AG04450 (cell line): ENCODE measurements around the gene ZNF397. TPM values are rescaled to one million over a fixed set of nuclear protein-coding genes. Genes with fewer than 3 reads are reported as not detected.

ENCODE experiments used
- CTCF ChIA-PET: fragments of 300-600, 350-600 bp; formaldehyde crosslinking; extraction: SDS; loops from one replicate; lab custom pipeline; 2022; ENCODE audit warnings: antibody characterized with exemption, inconsistent platforms; lab: Charles Lee
- POLR2A ChIA-PET: fragments of 350-600 bp; formaldehyde crosslinking; extraction: SDS; loops from one replicate; lab custom pipeline; 2021; ENCODE audit warnings: antibody characterized with exemption, inconsistent platforms; lab: Yijun Ruan, JAX
- DNase-seq: peaks from one replicate; pipeline ENCODE4 v3.0.0-alpha.2; 2011; ENCODE audit warnings: low read depth, low spot score
- H3K27ac ChIP-seq: one replicate; pipeline ENCODE4 v1.5.1; 2012; ENCODE audit warnings: low read depth, low read length, control low read depth
- H3K27me3 ChIP-seq: one replicate; pipeline ENCODE4 v1.6.0; 2012; ENCODE audit warnings: low read length; ENCODE audit not compliant: control insufficient read depth, insufficient read depth
- H3K4me3 ChIP-seq: 2 replicates; pipeline ENCODE4 v1.5.1; 2011; ENCODE audit warnings: mild to moderate bottlenecking, low read depth, low read length, control low read depth
- H3K9me3 ChIP-seq: 2 replicates; pipeline ENCODE4 v1.5.1; 2012; ENCODE audit warnings: low read length; ENCODE audit not compliant: control insufficient read depth, insufficient read depth
- CTCF ChIP-seq: IDR thresholded peaks from 2 replicates; pipeline ENCODE4 v1.5.1; 2011; ENCODE audit warnings: low read depth, low read length, control low read depth, inconsistent platforms
- polyA plus RNA-seq: library from polyadenylated mRNA; depleted of rRNA; stranded (reverse); fragments of >200 nt; gene quantifications from 2 replicates; pipeline ENCODE4 v1.2.3, GENCODE V29; 2011

ZNF397 gene
- polyA plus RNA-seq, 1 experiment: 11.0 TPM

GRCh38 chr18:35278085-35278484 is 37.3 kb downstream of the ZNF397 start:
- H3K27ac ChIP-seq: no peak overlapping the region
- H3K9me3 ChIP-seq: peaks cover 17% of the 10 kb centered on the region
- POLR2A ChIA-PET: no interaction called here
- no peak for TF ChIP-seq CTCF
- H3K4me3 ChIP-seq: no peak overlapping the region
- no peaks in the 10 kb centered on the region for H3K27me3 ChIP-seq
- DNase-seq: no peak
- CTCF ChIA-PET: no interaction called here

- Histone ChIP-seq H3K27ac (no peak overlapping the region), H3K27me3 (no peaks in the 10 kb centered on the region), H3K4me3 (no peak overlapping the region), H3K9me3 (peaks cover 23% of the 10 kb centered on the region)
- no peak for DNase-seq
- no peak for TF ChIP-seq CTCF
- ChIA-PET CTCF (no interaction called here), POLR2A (no interaction called here)
Measured at GRCh38 chr18:35278969-35279368, 38.1 kb downstream of the ZNF397 start.

GRCh38 chr18:35282353-35282752 is 41.5 kb downstream of the ZNF397 start:
- peak; percentile 75 for DNase-seq
- Histone ChIP-seq H3K9me3 (peaks cover 22% of the 10 kb centered on the region), H3K4me3 (no peak overlapping the region), H3K27me3 (no peaks in the 10 kb centered on the region), H3K27ac (no peak overlapping the region)
- ChIA-PET CTCF (no interaction called here), POLR2A (no interaction called here)
- TF ChIP-seq CTCF: no peak

- no peak for TF ChIP-seq CTCF
- H3K4me3 ChIP-seq: no peak overlapping the region
- no peak for DNase-seq
- ChIA-PET POLR2A (no interaction called here), CTCF (no interaction called here)
- H3K27ac ChIP-seq: no peak overlapping the region
- H3K9me3 ChIP-seq: peaks cover 23% of the 10 kb centered on the region
- H3K27me3 ChIP-seq: no peaks in the 10 kb centered on the region
Measured at GRCh38 chr18:35283923-35284794, 43.3 kb downstream of the ZNF397 start.

- ChIA-PET CTCF (no interaction called here), POLR2A (no interaction called here)
- no peak for TF ChIP-seq CTCF
- peaks cover 22% of the 10 kb centered on the region for H3K9me3 ChIP-seq
- no peaks in the 10 kb centered on the region for H3K27me3 ChIP-seq
- no peak for DNase-seq
- no peak overlapping the region for H3K4me3 ChIP-seq
- no peak overlapping the region for H3K27ac ChIP-seq
Measured at GRCh38 chr18:35284841-35285240, 44.0 kb downstream of the ZNF397 start.
